GM21360 (cell line): ENCODE measurements around the gene TFG.

Experiments used
- ATAC-seq: cut with Tn5 transposase; IDR thresholded peaks from one replicate; pipeline ENCODE4 v1.9.1; 2021; ENCODE audit warnings: mild to moderate bottlenecking, moderate library complexity; ENCODE audit not compliant: unreplicated experiment

Gene TFG

DNA sequence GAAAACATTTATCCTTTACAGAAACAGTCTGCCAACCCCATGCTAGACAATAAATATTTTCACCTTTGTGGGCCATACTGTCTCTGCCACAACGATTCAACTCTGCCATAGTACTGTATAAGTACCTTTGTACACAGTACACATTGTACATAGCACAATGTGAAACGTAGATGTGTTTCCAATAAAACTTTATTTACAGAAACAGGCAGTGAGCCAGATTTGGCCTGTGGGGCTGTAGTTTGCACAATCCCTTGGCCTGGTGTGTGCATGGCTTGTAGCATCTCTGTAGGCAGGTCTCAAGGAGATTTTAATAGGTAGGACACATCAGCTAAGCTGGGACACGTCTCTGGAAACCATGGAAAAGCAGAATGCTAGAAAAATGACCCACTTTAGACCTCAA, 74.3 kb downstream of the TFG start:
- no peak for ATAC-seq

DNA sequence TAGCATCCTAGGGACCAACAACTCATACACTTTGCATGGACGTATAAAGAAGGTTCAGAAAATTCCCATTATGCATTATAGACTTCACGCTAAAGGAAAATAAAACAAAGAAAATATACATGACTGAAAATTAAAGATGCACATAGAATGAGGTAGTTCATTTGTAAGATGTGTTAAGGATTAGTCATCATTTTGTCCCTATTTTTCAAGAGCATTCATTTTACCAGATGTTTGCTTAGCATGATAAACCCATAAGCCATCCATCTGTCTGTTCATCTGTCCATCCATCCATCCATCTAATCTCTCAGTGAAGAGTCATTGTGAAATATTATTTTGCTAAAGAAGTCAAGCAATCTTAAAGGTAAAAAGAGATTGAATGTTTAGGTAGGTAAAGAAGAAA, 80.3 kb downstream of the TFG start:
- no peak for ATAC-seq

- ATAC-seq, result no peak
Observed at GRCh38 chr3:100796556-100796955, 87.3 kb downstream of the TFG start.

GRCh38 chr3:100798012-100798411, 88.7 kb downstream of the TFG start:
- ATAC-seq, result no peak
